ENCODE data around the gene MINDY4. TPM values are rescaled to one million over a fixed set of nuclear protein-coding genes. Genes with fewer than 3 reads are reported as not detected.

MINDY4 gene
- total and polyA plus RNA-seq, 9 donors: 6.9 to 30.3 (median 18.2) TPM

DNA sequence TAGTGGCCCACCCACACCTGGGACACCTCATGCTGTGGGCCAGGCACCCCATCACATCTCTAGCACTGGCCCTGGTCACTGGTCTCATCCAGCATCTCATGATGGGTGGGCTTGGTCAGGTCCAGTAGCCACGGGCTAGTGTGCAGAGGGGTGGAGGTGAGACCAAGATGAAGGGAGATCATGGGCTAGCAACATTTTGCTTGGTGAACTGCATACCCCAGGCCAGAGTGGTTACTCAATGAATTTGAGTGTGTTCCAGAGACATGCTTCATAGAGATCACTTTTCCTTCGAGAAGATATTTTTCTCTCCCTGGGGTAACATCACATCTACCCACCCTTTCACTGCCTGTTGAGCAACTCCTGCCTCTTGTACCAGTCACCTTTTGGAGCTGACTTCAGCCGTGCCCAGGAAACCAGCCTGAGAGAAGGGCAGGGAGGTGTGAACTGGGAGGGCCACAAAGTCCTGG lies 44.2 kb downstream of the MINDY4 start:
- WGBS, 3 donors: 61 to 73% (median 65%) methylated on average over 3 of the region's 3 CpGs
- no peaks in the 10 kb centered on the region for H3K36me3 ChIP-seq
- H3K27ac ChIP-seq: peak overlapping the region in 1 of 2 donors; percentile 62
- intact Hi-C loops (cut with DNase I): loop anchor here in 1 of 4 donors (10.0 kb wide), 1 partner anchor 99 kb away; the partner anchor contains the start of gene AQP1
- TF ChIP-seq CTCF (IDR thresholded peaks at IDR 0.05) (no peak), POLR2A (IDR thresholded peaks at IDR 0.05) (no peak), EP300 (IDR thresholded peaks at IDR 0.05) (no peak)
- peaks cover 11% of the 10 kb centered on the region for H3K4me1 ChIP-seq (ENCODE audit: insufficient read depth)
- no peak overlapping the region for H3K4me3 ChIP-seq
- DNase-seq: no peak
- no peaks in the 10 kb centered on the region for H3K9me3 ChIP-seq
- H3K27me3 ChIP-seq: no peaks in the 10 kb centered on the region

DNA sequence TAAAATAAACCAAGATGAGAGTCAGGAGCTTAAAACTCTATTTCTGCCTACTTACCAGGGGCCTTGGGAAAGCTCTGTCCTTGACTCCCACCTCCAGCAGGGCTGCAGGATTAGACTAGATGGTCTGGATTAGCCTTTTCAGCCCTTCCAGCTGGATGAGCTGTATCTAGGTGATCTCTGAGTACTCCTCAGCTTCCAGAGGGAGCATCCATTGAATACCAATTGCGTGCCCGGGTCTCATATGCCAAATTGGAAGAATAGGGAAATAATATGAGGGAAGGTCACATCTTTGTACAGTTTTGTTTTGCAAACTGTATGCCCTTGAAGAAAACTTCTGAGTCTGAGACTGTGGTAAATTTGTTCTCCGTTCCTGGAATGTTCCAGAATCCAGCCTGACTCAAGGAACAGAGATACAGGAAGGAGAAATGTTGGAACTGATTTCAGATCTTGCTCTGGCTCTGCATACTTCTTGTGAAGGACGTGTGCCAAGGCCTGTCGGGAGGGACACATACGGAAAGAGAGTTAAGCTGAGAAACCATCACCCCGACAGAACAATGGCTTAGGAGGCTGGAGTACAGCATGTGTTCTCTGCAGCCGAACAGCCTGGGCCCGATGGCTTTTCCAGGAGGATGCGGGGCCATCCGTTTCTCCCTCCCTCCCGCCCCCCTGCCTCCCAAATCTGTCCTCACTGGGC lies 44.9 kb downstream of the MINDY4 start:
- H3K4me3 ChIP-seq: no peak overlapping the region
- H3K4me1 ChIP-seq (ENCODE audit: insufficient read depth): peaks cover 11% of the 10 kb centered on the region
- H3K36me3 ChIP-seq: no peaks in the 10 kb centered on the region
- intact Hi-C loops (cut with DNase I): loop anchor here in 1 of 4 donors (10.0 kb wide), 1 partner anchor 99 kb away; the partner anchor contains the start of gene AQP1
- H3K27ac ChIP-seq: peak overlapping the region; percentile 24 to 62
- 27 to 40% (median 35%) methylated on average over 12 of the region's 12 CpGs for whole genome bisulfite sequencing, 3 donors
- TF ChIP-seq CTCF (IDR thresholded peaks at IDR 0.05): no peak
- TF ChIP-seq POLR2A (IDR thresholded peaks at IDR 0.05): no peak
- TF ChIP-seq EP300 (IDR thresholded peaks at IDR 0.05): no peak
- DNase-seq: no peak
- no peaks in the 10 kb centered on the region for H3K9me3 ChIP-seq
- no peaks in the 10 kb centered on the region for H3K27me3 ChIP-seq

GRCh38 chr7:30816645-30817370 lies 45.6 kb downstream of the MINDY4 start:
- WGBS, 3 donors: 65 to 80% (median 78%) methylated on average over 6 of the region's 6 CpGs
- no peak overlapping the region for H3K4me3 ChIP-seq
- TF ChIP-seq CTCF (IDR thresholded peaks at IDR 0.05): no peak
- TF ChIP-seq POLR2A (IDR thresholded peaks at IDR 0.05): no peak
- TF ChIP-seq EP300 (IDR thresholded peaks at IDR 0.05): no peak
- intact Hi-C loops (cut with DNase I): loop anchor here in 1 of 4 donors (10.0 kb wide), 1 partner anchor 98 kb away; the partner anchor contains the start of gene AQP1
- H3K36me3 ChIP-seq: no peaks in the 10 kb centered on the region
- H3K27me3 ChIP-seq: no peaks in the 10 kb centered on the region
- no peak for DNase-seq
- no peaks in the 10 kb centered on the region for H3K9me3 ChIP-seq
- H3K4me1 ChIP-seq (ENCODE audit: insufficient read depth): peaks cover 11% of the 10 kb centered on the region
- H3K27ac ChIP-seq: peak overlapping the region; percentile 24 to 62

- H3K4me1 ChIP-seq (ENCODE audit: insufficient read depth): peaks cover 11% of the 10 kb centered on the region
- TF ChIP-seq POLR2A (IDR thresholded peaks at IDR 0.05) (no peak), EP300 (IDR thresholded peaks at IDR 0.05) (no peak)
- 93 to 94% (median 93%) methylated on average over 7 of the region's 7 CpGs for WGBS, 3 donors
- no peaks in the 10 kb centered on the region for H3K27me3 ChIP-seq
- no peaks in the 10 kb centered on the region for H3K36me3 ChIP-seq
- DNase-seq: no peak
- intact Hi-C loops (cut with DNase I): loop anchor here in 1 of 4 donors (10.0 kb wide), 1 partner anchor 97 kb away; the partner anchor contains the start of gene AQP1
- no peaks in the 10 kb centered on the region for H3K9me3 ChIP-seq
- H3K4me3 ChIP-seq: no peak overlapping the region
- H3K27ac ChIP-seq: no peak overlapping the region
Measured at GRCh38 chr7:30817371-30817767, 46.2 kb downstream of the MINDY4 start.
